ENCODE data around the gene TMEM131.

GRCh38 chr2:97995026-97995733, 568 bp downstream of the TMEM131 start:
- no peak for TF ChIP-seq ZBTB11 (CRISPR knock-in tag; IDR thresholded peaks at IDR 0.05)
- TF ChIP-seq POU2F2 (IDR thresholded peaks at IDR 0.05; ENCODE audit: borderline replicate concordance, low read depth, low read length): no peak; the same call in 2 of the 3 replicates
- TF ChIP-seq NFYB (IDR thresholded peaks at IDR 0.05; ENCODE audit: insufficient read depth, low read depth, low read length): 0 out of 2 replicates have a peak, but pooled peaks have one; percentile 7
- no peak for TF ChIP-seq CTCF (IDR thresholded peaks at IDR 0.05 in 2 of 3, conservative IDR thresholded peaks at IDR 0.05 in 1 of 3; ENCODE audit: control insufficient read depth in 2 of 3, extremely low read depth in 1 of 3, insufficient read depth in 1 of 3, low read depth in 3 of 3, low read length in 3 of 3)
- TF ChIP-seq POLR2A (IDR thresholded peaks at IDR 0.05; ENCODE audit: low read depth, low read length): no peak
- TF ChIP-seq, protein P1, sequence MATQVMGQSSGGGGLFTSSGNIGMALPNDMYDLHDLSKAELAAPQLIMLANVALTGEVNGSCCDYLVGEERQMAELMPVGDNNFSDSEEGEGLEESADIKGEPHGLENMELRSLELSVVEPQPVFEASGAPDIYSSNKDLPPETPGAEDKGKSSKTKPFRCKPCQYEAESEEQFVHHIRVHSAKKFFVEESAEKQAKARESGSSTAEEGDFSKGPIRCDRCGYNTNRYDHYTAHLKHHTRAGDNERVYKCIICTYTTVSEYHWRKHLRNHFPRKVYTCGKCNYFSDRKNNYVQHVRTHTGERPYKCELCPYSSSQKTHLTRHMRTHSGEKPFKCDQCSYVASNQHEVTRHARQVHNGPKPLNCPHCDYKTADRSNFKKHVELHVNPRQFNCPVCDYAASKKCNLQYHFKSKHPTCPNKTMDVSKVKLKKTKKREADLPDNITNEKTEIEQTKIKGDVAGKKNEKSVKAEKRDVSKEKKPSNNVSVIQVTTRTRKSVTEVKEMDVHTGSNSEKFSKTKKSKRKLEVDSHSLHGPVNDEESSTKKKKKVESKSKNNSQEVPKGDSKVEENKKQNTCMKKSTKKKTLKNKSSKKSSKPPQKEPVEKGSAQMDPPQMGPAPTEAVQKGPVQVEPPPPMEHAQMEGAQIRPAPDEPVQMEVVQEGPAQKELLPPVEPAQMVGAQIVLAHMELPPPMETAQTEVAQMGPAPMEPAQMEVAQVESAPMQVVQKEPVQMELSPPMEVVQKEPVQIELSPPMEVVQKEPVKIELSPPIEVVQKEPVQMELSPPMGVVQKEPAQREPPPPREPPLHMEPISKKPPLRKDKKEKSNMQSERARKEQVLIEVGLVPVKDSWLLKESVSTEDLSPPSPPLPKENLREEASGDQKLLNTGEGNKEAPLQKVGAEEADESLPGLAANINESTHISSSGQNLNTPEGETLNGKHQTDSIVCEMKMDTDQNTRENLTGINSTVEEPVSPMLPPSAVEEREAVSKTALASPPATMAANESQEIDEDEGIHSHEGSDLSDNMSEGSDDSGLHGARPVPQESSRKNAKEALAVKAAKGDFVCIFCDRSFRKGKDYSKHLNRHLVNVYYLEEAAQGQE (IDR thresholded peaks at IDR 0.05; ENCODE audit: low read depth, low read length): no peak
- TF ChIP-seq USF2 (IDR thresholded peaks at IDR 0.05; ENCODE audit: borderline replicate concordance, low read depth, low read length): no peak
- no peak for TF ChIP-seq POLR2AphosphoS2 (IDR thresholded peaks at IDR 0.05; ENCODE audit: low read depth, low read length)
- peak; percentile 55; the same call in 1 of the 2 replicates for TF ChIP-seq PML (IDR thresholded peaks at IDR 0.05; ENCODE audit: low read length)
- TF ChIP-seq E4F1 (IDR thresholded peaks at IDR 0.05; ENCODE audit: borderline replicate concordance, partially characterized antibody): no peak

Data from GM12878 (cell line).